ENCODE data around the gene SOX8. TPM values are rescaled to one million over a fixed set of nuclear protein-coding genes. Genes with fewer than 3 reads are reported as not detected.

Gene SOX8
- total and polyA plus RNA-seq, 10 of the 15 experiments (the other 5 are each of a cell fraction or from before 2014, with no cell fraction given): not detected

- RAD21 ChIA-PET (ENCODE audit: unreplicated experiment): no interaction called here
- CTCF ChIA-PET: no interaction called here
- H4K20me1 ChIP-seq (ENCODE audit: control insufficient read depth, insufficient read depth): no peaks in the 10 kb centered on the region
- H3K27me3 ChIP-seq (replicated peaks in 1 of 2; ENCODE audit: control insufficient read depth in 2 of 2, insufficient read depth in 2 of 2, low read length in 1 of 2): no peaks in the 10 kb centered on the region
- H3K36me3 ChIP-seq (ENCODE audit: control insufficient read depth in 2 of 2, insufficient read depth in 2 of 2, low read length in 1 of 2): no peaks in the 10 kb centered on the region
- BruUV-seq (replicated peaks): no TSS peak
- intact Hi-C loops (cut with micrococcal nuclease; ENCODE audit: unreplicated experiment) (no loop called here), in situ Hi-C loops (cut with MboI) (no loop called here)
- no peak overlapping the region for H3K27ac ChIP-seq (ENCODE audit: control insufficient read depth, insufficient read depth)
- no peaks in the 10 kb centered on the region for H3K79me2 ChIP-seq (ENCODE audit: control insufficient read depth, insufficient read depth, low read length)
- FAIRE-seq: no peak
- no peak for DNase-seq (ENCODE audit: low read depth, low spot score)
- no peak overlapping the region for H3K9ac ChIP-seq (ENCODE audit: control insufficient read depth, insufficient read depth, low read length)
- no peak for TF ChIP-seq NFYB (IDR thresholded peaks at IDR 0.05; ENCODE audit: insufficient read depth, low read depth, low read length)
- no peak for TF ChIP-seq MYB (IDR thresholded peaks at IDR 0.05; ENCODE audit: borderline replicate concordance, low read depth, low read length)
- no peak for TF ChIP-seq MTA3 (IDR thresholded peaks at IDR 0.05; ENCODE audit: borderline replicate concordance, low read length)
- no peak for TF ChIP-seq WRNIP1 (IDR thresholded peaks at IDR 0.05; ENCODE audit: borderline replicate concordance, low read depth, low read length)
- TF ChIP-seq E4F1 (IDR thresholded peaks at IDR 0.05; ENCODE audit: borderline replicate concordance, partially characterized antibody): no peak
- TF ChIP-seq ZSCAN29 (IDR thresholded peaks at IDR 0.05): no peak
- TF ChIP-seq YBX1 (IDR thresholded peaks at IDR 0.05): no peak
- no peak for TF ChIP-seq IRF5 (IDR thresholded peaks at IDR 0.05; ENCODE audit: borderline replicate concordance)
- TF ChIP-seq ZNF217 (IDR thresholded peaks at IDR 0.05): no peak
- no peak for TF ChIP-seq ZNF207 (IDR thresholded peaks at IDR 0.05; ENCODE audit: borderline replicate concordance)
- no peak for TF ChIP-seq ZZZ3 (IDR thresholded peaks at IDR 0.05; ENCODE audit: control insufficient read depth, insufficient read length, low read depth)
- TF ChIP-seq MAX (IDR thresholded peaks at IDR 0.05; ENCODE audit: low read depth, low read length): no peak
- TF ChIP-seq STAT1 (conservative IDR thresholded peaks at IDR 0.05): no peak
- no peak for TF ChIP-seq POLR2A (IDR thresholded peaks at IDR 0.05; ENCODE audit: low read depth, low read length)
- no peak for TF ChIP-seq SUZ12 (IDR thresholded peaks at IDR 0.05; ENCODE audit: unreplicated experiment)
- no peak for TF ChIP-seq DPF2 (IDR thresholded peaks at IDR 0.05)
- no peak for TF ChIP-seq CREB1 (IDR thresholded peaks at IDR 0.05; ENCODE audit: low read depth)
- no peak for TF ChIP-seq BACH1 (IDR thresholded peaks at IDR 0.05; ENCODE audit: borderline replicate concordance)
- H2AFZ ChIP-seq (ENCODE audit: control insufficient read depth, low read depth, low read length): no peak overlapping the region
- H3K4me1 ChIP-seq (ENCODE audit: control insufficient read depth, insufficient read depth, low read length): no peaks in the 10 kb centered on the region
- SMC1A ChIA-PET (ENCODE audit: uncharacterized antibody, unreplicated experiment): no interaction called here
- no peak overlapping the region for H3K4me2 ChIP-seq (ENCODE audit: control insufficient read depth, insufficient read depth)
- ATAC-seq: no peak
- 19% methylated on average over 8 of the region's 8 CpGs for WGBS (ENCODE audit: insufficient coverage, insufficient replicate concordance, low lambda C conversion rate, missing lambda C conversion rate)
- POLR2A ChIA-PET: no interaction called here
- no peak overlapping the region for H3K4me3 ChIP-seq
- H3K9me3 ChIP-seq (replicated peaks; ENCODE audit: control insufficient read depth, insufficient read depth, low read length): peaks cover 2% of the 10 kb centered on the region; the same call in 2 of the 3 replicates
These were observed 44.3 kb upstream of the SOX8 start for GRCh38 chr16:937311-937710.

All from GM12878 (cell line).